Hematopoietic multipotent progenitor cell treated with erythropoietin and hydrocortisone succinate and interleukin-3 and kit ligand, for 15 days (in vitro differentiated cells): Measurements from ENCODE around the gene CADPS.

Experiments used
- DNase-seq: peaks from one replicate; pipeline ENCODE4 v3.0.0-alpha.2; 2015; ENCODE audit warnings: low spot score

CADPS gene

GRCh38 chr3:62749130-62749529 lies 126.1 kb downstream of the CADPS start:
- no peak for DNase-seq

GRCh38 chr3:62737449-62737848 lies 137.8 kb downstream of the CADPS start:
- no peak for DNase-seq

GRCh38 chr3:62735510-62735909 lies 139.7 kb downstream of the CADPS start:
- DNase-seq = no peak

GRCh38 chr3:62732183-62732904 lies 142.9 kb downstream of the CADPS start:
- no peak for DNase-seq

GRCh38 chr3:62727981-62728380 lies 147.2 kb downstream of the CADPS start:
- no peak for DNase-seq

- DNase-seq = no peak
Measured at GRCh38 chr3:62727536-62727935, 147.7 kb downstream of the CADPS start.

GRCh38 chr3:62724503-62724902 lies 150.7 kb downstream of the CADPS start:
- no peak for DNase-seq

- no peak for DNase-seq
Measured at GRCh38 chr3:62723914-62724217, 151.3 kb downstream of the CADPS start.

- no peak for DNase-seq
Measured at GRCh38 chr3:62723166-62723913, 151.9 kb downstream of the CADPS start.

GRCh38 chr3:62722344-62722743 lies 152.9 kb downstream of the CADPS start:
- DNase-seq = no peak

GRCh38 chr3:62718515-62719320 lies 156.5 kb downstream of the CADPS start:
- DNase-seq = no peak

- no peak for DNase-seq
Measured at GRCh38 chr3:62718011-62718410, 157.2 kb downstream of the CADPS start.

- DNase-seq = no peak
Measured at GRCh38 chr3:62712746-62713145, 162.5 kb downstream of the CADPS start.

GRCh38 chr3:62710751-62711150 lies 164.5 kb downstream of the CADPS start:
- no peak for DNase-seq

GRCh38 chr3:62708638-62709373 lies 166.4 kb downstream of the CADPS start:
- DNase-seq = no peak

GRCh38 chr3:62705721-62706120 lies 169.5 kb downstream of the CADPS start:
- DNase-seq = no peak

- DNase-seq = no peak
Measured at GRCh38 chr3:62703451-62704167, 171.6 kb downstream of the CADPS start.

- no peak for DNase-seq
Measured at GRCh38 chr3:62700357-62700756, 174.9 kb downstream of the CADPS start.

GRCh38 chr3:62699728-62700127 lies 175.5 kb downstream of the CADPS start:
- DNase-seq = no peak

- DNase-seq = no peak
Measured at GRCh38 chr3:62696011-62696410, 179.2 kb downstream of the CADPS start.

- DNase-seq = no peak
Measured at GRCh38 chr3:62688812-62689211, 186.4 kb downstream of the CADPS start.

GRCh38 chr3:62688050-62688449 lies 187.2 kb downstream of the CADPS start:
- no peak for DNase-seq
